Activated naive CD8-positive, alpha-beta T cell treated with anti-CD3 and anti-CD28 coated beads for 36 hours (primary cell): ENCODE results near the gene VOPP1. TPM values are rescaled to one million over a fixed set of nuclear protein-coding genes. Genes with fewer than 3 reads are reported as not detected.

Source experiments
- DNase-seq: peaks from one replicate; pipeline ENCODE4 v3.0.0; 2021
- H3K27ac Mint-ChIP-seq: one replicate; pipeline ENCODE4 v1.8.0; 2022; ENCODE audit warnings: mild to moderate bottlenecking, moderate library complexity, mixed read lengths
- H3K27me3 Mint-ChIP-seq: one replicate; pipeline ENCODE4 v1.8.0; 2022; ENCODE audit warnings: mild to moderate bottlenecking, mixed read lengths
- H3K36me3 Mint-ChIP-seq: one replicate; pipeline ENCODE4 v1.8.0; 2021; ENCODE audit warnings: mild to moderate bottlenecking, mixed read lengths
- H3K4me1 Mint-ChIP-seq: one replicate; pipeline ENCODE4 v1.8.0; 2021; ENCODE audit warnings: mixed read lengths
- H3K4me3 Mint-ChIP-seq: one replicate; pipeline ENCODE4 v1.8.0; 2022; ENCODE audit warnings: mild to moderate bottlenecking, moderate library complexity, mixed read lengths
- H3K9me3 Mint-ChIP-seq: one replicate; pipeline ENCODE4 v1.8.0; 2022; ENCODE audit warnings: mixed read lengths
- total RNA-seq, 2 experiments: library from RNA; stranded (reverse); gene quantifications; one replicate each; pipeline ENCODE4 v1.2.3, GENCODE V29; 2021

The VOPP1 gene
- total RNA-seq, 2 experiments from 2014 or later, result 49.0 to 50.5 TPM

DNA sequence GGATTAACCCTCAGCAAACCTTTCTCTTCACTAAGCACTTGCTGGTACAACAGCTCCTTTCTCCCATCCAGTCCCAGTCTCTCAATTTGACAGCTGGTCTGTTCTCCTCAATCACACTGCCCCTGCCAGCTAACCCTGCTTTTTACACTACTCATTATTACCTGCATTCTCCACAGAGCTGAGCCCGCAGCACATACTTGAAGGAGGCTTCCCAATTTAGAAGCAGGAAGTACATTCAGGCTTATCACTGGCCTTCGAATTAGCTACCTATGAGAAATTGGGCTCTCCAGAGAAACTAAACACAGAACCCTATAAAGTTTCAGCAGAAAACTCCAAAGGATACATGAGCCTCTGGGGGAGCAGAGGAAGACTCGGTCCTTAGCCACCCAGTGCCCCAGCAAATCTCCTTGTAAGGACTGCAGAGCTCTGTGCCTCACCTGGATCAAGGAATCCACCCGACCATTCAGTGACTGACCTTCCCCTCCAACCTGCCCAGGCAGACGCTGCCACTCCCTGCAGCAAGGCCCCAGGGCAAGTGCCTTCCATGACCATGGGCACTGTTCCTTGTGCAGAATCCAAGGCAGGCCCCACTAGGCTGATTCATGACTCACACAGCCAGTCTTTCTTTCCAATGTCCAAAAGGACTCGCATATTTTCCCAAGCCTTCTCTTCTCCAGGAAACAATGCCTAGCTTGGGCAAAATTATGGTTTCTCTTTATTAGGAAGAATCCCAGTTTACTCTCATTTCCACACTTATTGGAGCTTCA is 68.0 kb downstream of the VOPP1 start:
- Mint-ChIP-seq H3K9me3 (no peaks in the 10 kb centered on the region), H3K27me3 (no peaks in the 10 kb centered on the region), H3K4me1 (peaks cover 40% of the 10 kb centered on the region), H3K4me3 (no peak overlapping the region), H3K27ac (no peak overlapping the region), H3K36me3 (peaks cover 10% of the 10 kb centered on the region)
- DNase-seq, result no peak

DNA sequence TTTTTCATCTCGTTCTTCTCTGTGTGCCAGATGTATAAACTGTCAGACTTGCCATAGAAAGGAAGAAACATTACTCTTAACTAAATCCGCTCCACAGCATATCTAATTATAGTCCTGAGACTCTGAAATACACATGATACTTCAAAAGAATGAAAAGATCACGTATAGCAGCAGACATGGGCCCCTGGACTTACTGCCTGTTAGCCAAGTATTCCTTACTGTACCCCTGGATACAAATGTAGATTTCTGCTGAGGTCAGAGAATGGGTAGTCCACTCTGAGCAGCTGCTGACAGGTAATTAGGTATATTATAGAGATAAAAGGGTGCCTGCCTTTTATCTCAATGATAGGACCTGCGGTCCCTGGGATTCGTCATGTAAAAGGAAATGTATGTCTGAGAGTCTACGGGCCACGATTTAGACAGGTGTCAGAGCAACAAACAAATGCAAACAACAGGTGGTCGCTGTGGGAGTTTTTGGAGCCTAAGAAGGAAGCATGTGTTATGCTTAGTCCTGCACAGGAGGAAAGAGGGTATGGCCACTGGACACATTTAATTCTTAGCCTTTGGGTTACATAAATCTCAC is 69.4 kb downstream of the VOPP1 start:
- Mint-ChIP-seq H3K36me3 (peaks cover 10% of the 10 kb centered on the region), H3K9me3 (no peaks in the 10 kb centered on the region), H3K4me1 (peaks cover 34% of the 10 kb centered on the region), H3K27ac (no peak overlapping the region), H3K4me3 (no peak overlapping the region), H3K27me3 (no peaks in the 10 kb centered on the region)
- no peak for DNase-seq

DNA sequence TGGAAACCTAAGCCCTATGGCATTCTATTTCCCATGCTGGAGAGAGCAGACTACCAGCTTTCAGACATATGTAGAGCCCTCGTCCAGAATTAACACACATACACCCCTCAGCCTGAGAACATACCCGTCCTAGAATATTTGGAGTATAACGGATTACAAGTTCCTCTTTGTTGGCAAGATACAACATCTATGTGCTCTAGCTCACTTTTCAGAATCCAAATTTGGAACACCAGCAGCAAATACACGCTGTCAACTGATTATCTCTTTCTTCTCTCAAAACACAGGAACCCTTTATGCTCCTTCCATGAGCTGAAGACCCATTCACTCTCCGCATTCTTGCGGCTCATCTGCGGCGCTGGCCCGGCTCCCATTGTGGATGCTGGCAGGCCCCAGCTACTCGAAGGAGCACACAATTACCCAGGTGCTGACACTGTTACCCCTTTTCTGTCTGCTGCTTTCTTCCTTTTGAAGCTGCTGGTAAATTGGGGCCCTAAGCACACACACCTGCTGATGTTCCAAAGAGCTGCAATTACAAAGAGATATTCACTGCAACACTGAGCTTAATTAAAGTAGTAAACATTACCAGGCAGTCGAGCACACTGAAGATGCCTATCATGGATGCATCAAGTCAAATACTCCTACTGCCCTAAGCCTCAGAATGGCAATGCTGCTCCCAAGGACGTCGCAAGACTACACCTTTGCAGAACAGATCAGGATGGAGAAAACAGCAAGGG is 70.0 kb downstream of the VOPP1 start:
- no peak overlapping the region for H3K27ac Mint-ChIP-seq
- H3K27me3 Mint-ChIP-seq, result no peaks in the 10 kb centered on the region
- H3K9me3 Mint-ChIP-seq, result no peaks in the 10 kb centered on the region
- no peak for DNase-seq
- H3K36me3 Mint-ChIP-seq, result peaks cover 10% of the 10 kb centered on the region
- H3K4me3 Mint-ChIP-seq, result no peak overlapping the region
- H3K4me1 Mint-ChIP-seq, result peaks cover 28% of the 10 kb centered on the region

DNA sequence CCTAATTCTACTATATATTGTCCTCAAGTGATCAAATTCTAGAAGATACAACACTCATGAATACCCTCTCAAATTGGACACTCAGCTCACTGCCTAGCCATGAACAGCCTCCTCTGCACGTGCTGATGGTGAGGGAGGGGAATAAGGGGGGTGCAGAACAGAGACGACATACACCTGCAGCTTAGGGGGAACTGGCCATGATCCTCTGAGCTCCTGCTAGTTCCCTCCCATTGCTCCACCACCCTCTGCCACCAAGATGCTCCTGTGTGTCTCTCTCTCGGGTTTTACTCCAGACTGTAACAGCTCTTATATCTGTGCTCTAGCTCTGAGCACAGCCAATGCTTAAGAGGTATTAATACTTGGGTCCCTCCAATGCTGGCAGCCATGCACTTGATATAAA is 70.7 kb downstream of the VOPP1 start:
- no peaks in the 10 kb centered on the region for H3K9me3 Mint-ChIP-seq
- H3K27ac Mint-ChIP-seq, result no peak overlapping the region
- peaks cover 7% of the 10 kb centered on the region for H3K36me3 Mint-ChIP-seq
- H3K27me3 Mint-ChIP-seq, result no peaks in the 10 kb centered on the region
- no peak overlapping the region for H3K4me3 Mint-ChIP-seq
- no peak for DNase-seq
- peaks cover 26% of the 10 kb centered on the region for H3K4me1 Mint-ChIP-seq

DNA sequence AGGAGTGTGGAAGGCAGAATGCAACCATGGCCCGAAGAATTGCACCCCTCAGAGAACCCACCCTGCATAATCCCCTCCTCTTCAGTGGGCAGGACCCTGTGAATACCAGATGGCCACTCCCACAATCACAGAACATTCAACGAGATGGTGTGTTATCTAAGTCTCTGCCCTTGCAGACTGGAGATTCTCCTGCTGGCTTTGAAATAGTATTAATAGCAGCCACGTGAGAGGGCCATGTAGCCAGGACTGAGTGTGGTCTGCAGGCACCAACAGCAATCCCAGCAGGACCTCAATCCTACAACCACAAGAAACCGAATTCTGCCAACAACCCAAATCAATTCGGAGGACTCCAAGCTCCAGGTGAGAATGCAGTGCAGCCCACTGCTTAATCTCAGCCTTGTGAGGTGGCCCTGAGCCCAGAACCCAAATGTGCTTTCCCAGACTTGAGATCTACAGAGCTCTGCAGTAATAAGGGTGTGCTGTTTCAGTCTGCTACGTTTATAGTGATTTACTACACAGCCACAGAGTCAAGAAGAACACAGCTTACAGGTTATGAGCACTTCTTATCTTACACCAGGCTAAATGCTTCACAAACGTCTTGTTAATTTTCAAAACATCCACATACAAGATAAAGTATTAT is 72.1 kb downstream of the VOPP1 start:
- DNase-seq, result no peak
- Mint-ChIP-seq H3K4me1 (peaks cover 21% of the 10 kb centered on the region), H3K27ac (no peak overlapping the region), H3K9me3 (no peaks in the 10 kb centered on the region), H3K27me3 (no peaks in the 10 kb centered on the region), H3K36me3 (peaks cover 7% of the 10 kb centered on the region), H3K4me3 (no peak overlapping the region)

DNA sequence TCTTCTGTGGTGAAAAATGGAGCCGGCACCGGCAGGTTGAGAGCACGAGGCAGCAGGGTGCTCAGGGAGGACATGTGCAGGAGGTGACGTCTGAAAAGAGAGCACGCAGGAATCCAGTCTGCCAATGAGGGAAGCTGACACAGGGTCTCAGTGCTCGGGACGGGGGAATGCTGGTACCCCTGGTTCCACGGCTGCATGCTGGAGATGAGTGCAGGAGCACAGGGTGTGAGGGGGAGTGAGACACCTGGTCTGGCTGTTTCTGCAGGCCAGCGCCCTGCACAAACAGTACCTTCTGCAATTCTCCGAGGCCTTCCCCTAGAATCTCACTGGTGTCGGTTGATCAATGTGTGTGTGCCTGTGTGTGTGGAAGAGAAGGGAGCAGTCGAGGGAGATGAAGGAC is 72.7 kb downstream of the VOPP1 start:
- Mint-ChIP-seq H3K9me3 (no peaks in the 10 kb centered on the region), H3K27ac (no peak overlapping the region), H3K36me3 (peaks cover 8% of the 10 kb centered on the region), H3K4me3 (no peak overlapping the region), H3K27me3 (no peaks in the 10 kb centered on the region), H3K4me1 (peaks cover 16% of the 10 kb centered on the region)
- no peak for DNase-seq

DNA sequence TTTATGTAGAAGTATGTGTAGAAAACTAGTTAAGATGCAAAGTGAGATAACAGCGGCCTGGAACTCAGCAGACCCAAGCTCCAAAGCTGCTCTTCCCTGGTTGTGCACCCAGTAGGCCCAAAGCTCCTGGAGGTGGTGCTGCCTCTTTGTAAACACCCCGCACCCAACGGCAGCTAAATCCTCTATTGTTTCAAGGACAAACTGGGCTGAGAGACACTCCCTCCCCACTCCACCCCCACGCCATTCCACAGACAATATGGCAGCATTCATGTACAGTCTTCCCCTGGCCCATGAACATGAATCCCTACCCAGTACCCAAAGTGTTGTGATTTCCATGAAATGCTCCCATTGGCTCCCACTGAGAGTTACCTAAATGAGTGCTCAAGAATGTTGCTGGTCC is 73.5 kb downstream of the VOPP1 start:
- Mint-ChIP-seq H3K27ac (no peak overlapping the region), H3K4me1 (peaks cover 10% of the 10 kb centered on the region), H3K9me3 (no peaks in the 10 kb centered on the region), H3K36me3 (peaks cover 8% of the 10 kb centered on the region), H3K27me3 (no peaks in the 10 kb centered on the region), H3K4me3 (no peak overlapping the region)
- no peak for DNase-seq

DNA sequence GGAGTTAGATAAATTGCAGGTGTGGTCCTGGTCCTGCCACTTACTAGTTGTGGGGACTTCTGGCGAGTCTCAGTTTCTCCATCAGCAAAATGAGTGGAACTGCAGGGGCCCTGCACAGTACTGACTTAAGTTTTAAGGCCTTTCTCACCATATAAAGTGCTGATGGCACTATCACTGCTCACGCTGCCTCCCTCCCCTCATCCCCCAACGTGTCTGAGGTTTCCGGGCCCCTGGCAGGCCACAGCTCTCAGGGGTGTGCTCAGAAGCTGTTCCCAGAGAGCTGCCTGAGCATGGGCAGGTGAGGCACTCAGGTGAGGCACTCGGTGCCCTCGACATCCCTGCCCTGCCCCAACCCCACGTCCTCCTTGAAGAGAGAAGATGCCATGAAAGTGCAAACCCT is 74.2 kb downstream of the VOPP1 start:
- no peak overlapping the region for H3K27ac Mint-ChIP-seq
- peaks cover 8% of the 10 kb centered on the region for H3K36me3 Mint-ChIP-seq
- no peaks in the 10 kb centered on the region for H3K27me3 Mint-ChIP-seq
- H3K4me1 Mint-ChIP-seq, result peaks cover 9% of the 10 kb centered on the region
- H3K4me3 Mint-ChIP-seq, result no peak overlapping the region
- DNase-seq, result no peak
- H3K9me3 Mint-ChIP-seq, result no peaks in the 10 kb centered on the region

DNA sequence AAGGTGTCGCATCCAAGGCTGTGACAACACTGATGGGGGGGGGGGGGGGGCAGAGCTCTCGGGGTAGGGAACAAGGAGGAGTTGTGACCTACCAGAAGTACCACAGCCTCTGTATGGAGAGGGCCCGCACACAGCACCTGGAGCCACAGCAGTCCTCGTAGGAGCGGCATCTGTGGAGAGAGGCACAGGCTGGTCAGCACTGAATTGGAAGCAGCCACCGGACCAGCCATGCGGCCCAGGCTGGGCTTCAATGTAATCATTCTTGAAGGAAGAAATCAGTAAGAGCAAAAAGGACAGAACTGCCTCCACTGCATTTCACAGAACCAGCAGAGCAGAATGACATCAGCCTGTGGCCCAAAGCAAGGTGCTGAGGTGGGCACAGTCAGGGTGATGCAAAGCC is 74.8 kb downstream of the VOPP1 start:
- Mint-ChIP-seq H3K4me3 (no peak overlapping the region), H3K4me1 (peaks cover 7% of the 10 kb centered on the region), H3K27ac (no peak overlapping the region), H3K9me3 (no peaks in the 10 kb centered on the region), H3K27me3 (no peaks in the 10 kb centered on the region), H3K36me3 (peaks cover 10% of the 10 kb centered on the region)
- no peak for DNase-seq

DNA sequence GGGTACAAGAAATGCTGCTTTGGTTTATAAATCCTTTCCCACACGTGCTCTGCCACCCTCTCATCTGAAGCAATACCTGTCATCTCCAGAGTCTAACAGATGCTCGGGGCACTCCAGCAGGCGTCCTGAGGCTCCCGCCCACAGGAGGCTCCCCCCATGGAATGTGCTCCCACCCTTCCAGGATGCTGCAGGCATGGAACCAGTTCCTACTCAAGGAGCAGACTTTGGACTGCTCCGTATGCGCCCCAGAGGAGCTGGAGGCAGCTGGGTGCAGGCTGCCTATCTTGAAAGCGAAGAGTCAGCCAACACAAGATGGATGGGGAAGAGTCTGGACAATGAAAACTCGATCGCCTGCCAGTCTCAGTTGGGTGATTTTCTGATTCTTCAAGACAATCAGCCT is 75.4 kb downstream of the VOPP1 start:
- Mint-ChIP-seq H3K4me3 (no peak overlapping the region), H3K36me3 (peaks cover 10% of the 10 kb centered on the region), H3K4me1 (peaks cover 7% of the 10 kb centered on the region), H3K27me3 (no peaks in the 10 kb centered on the region), H3K9me3 (no peaks in the 10 kb centered on the region), H3K27ac (no peak overlapping the region)
- no peak for DNase-seq

DNA sequence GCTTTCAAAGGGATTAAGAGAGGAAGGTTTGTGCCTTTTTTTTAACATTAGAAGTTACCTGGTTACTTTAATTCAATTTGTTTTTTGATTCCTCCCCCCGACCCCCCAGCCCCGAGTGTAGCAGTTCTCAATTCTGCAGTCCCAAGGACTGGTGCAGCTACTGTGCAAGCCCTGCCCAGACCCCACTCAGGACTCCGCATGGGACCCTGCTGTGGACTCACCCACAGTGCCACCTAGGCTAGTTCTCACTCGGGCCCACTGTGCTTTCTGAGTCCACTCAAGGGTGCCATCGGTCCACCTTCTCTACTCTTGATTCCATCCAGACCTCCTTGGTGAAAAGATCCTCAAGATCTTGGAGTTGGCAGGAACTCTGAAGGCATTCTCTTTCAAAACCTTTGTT is 77.4 kb downstream of the VOPP1 start:
- Mint-ChIP-seq H3K27ac (no peak overlapping the region), H3K4me3 (no peak overlapping the region), H3K27me3 (no peaks in the 10 kb centered on the region), H3K36me3 (peaks cover 12% of the 10 kb centered on the region), H3K4me1 (peaks cover 7% of the 10 kb centered on the region), H3K9me3 (no peaks in the 10 kb centered on the region)
- DNase-seq, result no peak

DNA sequence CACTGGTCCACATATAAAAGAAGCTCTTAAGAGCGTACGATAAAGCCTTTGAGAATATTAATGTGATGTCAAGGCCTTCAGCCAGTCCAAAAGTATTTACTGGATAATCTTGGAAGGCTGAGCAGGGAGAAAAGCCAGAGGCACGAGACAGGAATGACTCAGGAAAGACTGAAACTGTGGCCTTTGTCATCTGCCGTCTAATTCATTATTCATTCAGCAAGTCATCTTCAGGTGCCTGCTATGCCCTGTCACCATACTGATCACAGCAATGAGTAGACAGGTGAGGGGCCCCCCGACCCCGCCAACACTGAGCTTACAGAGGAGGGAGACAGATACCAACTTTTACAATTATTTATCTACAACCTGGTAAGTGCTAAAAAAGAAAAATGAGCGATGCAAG is 78.9 kb downstream of the VOPP1 start:
- Mint-ChIP-seq H3K27me3 (no peaks in the 10 kb centered on the region), H3K9me3 (no peaks in the 10 kb centered on the region), H3K4me1 (peaks cover 4% of the 10 kb centered on the region), H3K4me3 (no peak overlapping the region), H3K27ac (no peak overlapping the region), H3K36me3 (peaks cover 22% of the 10 kb centered on the region)
- no peak for DNase-seq

DNA sequence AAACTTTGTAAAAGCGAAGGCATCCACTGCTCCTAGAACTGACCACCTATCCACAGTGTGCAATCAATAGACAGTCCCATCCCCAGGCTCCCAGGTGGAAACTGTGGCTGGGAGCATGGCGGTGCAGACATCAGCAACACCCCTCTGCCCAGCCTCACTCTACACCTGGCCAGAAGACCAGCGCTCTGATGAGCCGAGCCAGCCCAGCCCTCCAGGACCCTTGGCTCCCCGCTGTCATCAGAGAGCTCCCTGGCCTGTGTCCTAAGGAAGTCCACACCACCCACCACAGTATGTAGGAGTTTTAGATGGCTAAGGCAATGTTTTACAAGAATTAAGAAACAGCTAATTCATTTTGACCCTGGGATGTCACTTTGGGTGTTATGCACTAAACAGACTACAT is 81.0 kb downstream of the VOPP1 start:
- H3K36me3 Mint-ChIP-seq, result peaks cover 28% of the 10 kb centered on the region
- no peak overlapping the region for H3K4me3 Mint-ChIP-seq
- no peak overlapping the region for H3K27ac Mint-ChIP-seq
- no peaks in the 10 kb centered on the region for H3K9me3 Mint-ChIP-seq
- DNase-seq, result no peak
- no peaks in the 10 kb centered on the region for H3K27me3 Mint-ChIP-seq
- H3K4me1 Mint-ChIP-seq, result no peaks in the 10 kb centered on the region

DNA sequence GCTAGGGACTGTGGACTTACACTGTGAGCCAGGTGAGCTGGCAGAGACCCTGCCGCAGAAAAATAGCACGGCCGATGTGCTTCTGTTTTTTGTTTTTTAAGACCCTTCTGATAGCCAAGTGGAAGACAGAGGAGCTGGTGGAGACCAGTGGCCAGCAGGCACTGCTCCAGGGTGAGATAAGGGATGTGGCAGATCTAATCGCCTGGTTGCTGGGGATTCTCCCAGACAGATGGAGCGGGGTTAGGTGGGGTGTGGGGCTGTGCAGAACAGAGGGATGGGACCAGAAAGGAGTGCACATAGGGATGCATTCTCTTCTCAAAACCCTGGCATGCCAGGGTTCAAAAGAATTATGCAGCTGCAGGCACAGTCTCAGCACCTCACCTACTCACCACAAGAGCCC is 82.2 kb downstream of the VOPP1 start:
- Mint-ChIP-seq H3K4me1 (no peaks in the 10 kb centered on the region), H3K27me3 (no peaks in the 10 kb centered on the region), H3K27ac (no peak overlapping the region), H3K4me3 (no peak overlapping the region), H3K9me3 (no peaks in the 10 kb centered on the region), H3K36me3 (peaks cover 23% of the 10 kb centered on the region)
- DNase-seq, result no peak

DNA sequence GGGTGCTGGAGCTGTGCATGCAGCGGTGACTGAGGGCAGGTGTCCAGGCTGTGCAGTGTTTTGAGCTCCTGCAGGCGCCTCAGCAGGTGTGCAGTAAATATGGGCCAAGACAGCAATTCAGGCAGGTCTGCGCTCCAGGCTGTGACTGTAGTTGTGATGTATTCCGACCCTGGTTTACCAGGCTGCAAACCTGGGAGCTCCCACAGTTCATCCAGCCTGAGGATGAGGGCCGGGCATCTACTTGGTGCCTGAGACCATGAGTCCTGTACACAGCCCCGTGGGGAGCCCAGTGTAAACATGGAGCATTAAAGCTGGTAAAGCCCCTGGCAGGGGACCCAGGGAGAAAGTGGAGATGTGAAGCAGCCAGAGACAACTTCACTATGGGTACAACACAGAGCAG is 82.8 kb downstream of the VOPP1 start:
- Mint-ChIP-seq H3K27me3 (no peaks in the 10 kb centered on the region), H3K36me3 (peaks cover 20% of the 10 kb centered on the region), H3K4me3 (no peak overlapping the region), H3K27ac (no peak overlapping the region), H3K9me3 (no peaks in the 10 kb centered on the region), H3K4me1 (peaks cover 2% of the 10 kb centered on the region)
- no peak for DNase-seq
